Dermis microvascular lymphatic vessel endothelial cell (primary cell): Measurements from ENCODE around the gene LAMTOR4. TPM values are rescaled to one million over a fixed set of nuclear protein-coding genes. Genes with fewer than 3 reads are reported as not detected.
"Not testable (repeated sequence)": the region's sequence is repeated elsewhere in the genome, so short reads cannot be mapped to it uniquely, and the experiment has no call there.

Experiments
- DNase-seq, 2 donors: peaks; one replicate each; pipeline versions ENCODE4 v3.0.0 to v3.0.0-alpha.2; 2010; ENCODE audit warnings: low read depth in 2 of 2
- total RNA-seq: library from RNA; depleted of rRNA; stranded (reverse); fragments of >200 nt; gene quantifications from 2 replicates; pipeline ENCODE4 v1.2.1, GENCODE V29; 2014

LAMTOR4 gene
- total RNA-seq, 1 donor from 2014 or later, result 112 TPM

GRCh38 chr7:100170101-100170897, 21.6 kb downstream of the LAMTOR4 start:
- no peak for DNase-seq

DNA sequence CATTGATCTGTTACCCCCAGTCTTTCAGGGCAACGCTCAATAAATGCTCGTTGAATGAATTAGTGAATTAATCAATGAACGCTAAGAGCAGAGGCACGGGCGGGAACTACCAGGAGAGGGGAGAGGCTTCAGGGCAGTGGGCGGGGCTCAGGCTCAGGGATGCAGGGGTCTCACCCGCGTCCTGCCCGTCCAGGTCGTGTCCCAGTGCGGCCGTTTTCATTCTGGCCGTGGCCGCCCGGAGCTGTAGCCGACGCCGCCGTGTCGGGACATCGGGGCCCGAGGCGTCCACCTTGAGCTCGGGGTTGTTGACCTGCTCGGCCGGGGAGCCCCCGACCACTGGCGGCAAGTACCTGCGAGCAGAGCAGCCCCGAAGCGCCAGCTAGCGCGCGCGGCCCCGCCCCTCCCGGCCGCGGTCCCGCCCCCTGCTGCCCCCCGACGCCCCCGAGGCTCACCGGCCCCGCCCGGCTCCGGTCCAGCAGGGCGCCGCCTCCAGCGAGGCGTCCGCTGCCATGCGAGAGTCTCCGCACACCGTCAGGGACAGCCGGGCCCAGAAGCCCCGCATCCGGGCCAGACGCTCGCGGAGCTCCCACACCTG, 22.5 kb downstream of the LAMTOR4 start:
- no peak for DNase-seq

GRCh38 chr7:100171840-100172239, 23.1 kb downstream of the LAMTOR4 start:
- no peak for DNase-seq

DNA sequence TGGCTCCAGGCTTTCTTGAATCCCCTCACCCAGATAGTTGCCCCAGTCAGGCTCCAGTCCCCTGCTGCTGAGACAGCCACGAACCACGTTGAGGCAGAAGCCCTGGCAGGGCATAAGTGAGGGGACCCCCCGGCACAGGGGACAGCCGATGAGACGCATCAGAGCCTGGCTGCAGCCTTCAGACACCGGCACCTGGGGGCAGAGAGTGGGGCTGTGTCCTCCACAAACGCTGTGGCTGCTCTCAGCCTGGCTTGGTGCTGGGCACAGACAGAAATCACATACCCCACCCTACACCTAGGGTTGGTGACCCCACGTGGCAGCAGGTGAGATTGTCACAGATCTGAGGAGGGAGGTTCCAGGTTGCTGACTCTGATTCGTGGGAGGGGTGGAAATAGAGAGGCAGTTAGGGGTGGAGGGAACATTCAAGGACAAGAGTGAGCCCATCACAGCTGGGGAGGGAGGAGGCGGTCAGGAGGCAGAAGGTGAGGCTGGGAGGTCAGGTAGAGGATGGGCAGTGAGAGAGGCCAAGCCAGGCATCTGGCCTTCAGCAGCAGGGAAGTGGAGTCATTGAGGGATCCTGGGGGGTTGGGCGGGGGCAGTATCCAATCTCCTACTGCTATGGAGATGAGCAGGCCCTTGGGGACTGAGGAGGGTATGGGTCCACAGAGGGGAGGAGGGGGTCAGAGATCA, 25.2 kb downstream of the LAMTOR4 start:
- DNase-seq, result no peak

- no peak for DNase-seq
Observed at GRCh38 chr7:100174582-100174981, 25.9 kb downstream of the LAMTOR4 start.

- no peak for DNase-seq
Observed at GRCh38 chr7:100175296-100175935, 26.7 kb downstream of the LAMTOR4 start.

DNA sequence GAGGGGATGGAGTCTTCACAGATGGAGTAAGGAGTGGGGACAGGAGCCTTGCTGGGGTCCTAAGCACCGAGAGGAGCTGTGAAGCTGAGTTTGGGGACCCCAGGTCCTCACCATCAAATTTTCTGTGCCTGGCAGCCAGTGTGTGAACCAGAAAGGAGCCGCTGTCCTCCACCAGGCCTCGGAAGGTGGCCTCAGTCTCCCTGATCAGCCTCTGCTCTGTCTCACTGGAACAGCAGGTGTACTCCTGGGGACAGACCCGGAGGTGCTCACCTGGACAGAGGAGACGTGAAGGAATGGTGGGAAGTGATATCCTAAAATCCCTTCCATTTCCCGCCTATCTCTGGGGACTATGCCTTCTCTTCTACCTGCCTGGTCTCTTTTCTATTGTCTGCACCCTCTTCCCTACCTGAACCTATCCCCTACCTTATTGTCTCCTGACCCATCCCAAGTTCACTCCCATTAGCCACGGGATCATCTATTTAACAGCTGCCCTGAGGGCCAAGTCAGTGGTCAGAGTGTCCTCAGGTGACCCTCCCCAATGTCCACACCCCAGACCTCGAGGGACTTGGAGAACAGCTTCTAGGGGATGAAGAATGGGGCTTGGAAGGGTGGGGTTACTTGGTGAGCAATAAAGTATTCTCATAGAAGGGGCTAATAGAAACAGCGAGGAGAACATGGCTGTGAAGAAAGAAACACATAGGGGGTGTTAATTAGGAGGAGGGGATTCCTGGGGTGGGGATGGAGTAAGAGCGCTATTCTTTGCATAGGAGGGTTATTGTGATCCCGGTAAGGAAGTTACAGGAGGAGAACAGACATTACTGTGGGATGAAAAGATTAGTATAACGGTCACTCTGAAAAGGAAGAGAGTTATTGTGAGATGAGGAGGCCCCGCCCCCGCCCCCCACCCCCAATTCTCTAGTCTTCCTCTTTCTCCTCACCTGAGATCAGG, 27.7 kb downstream of the LAMTOR4 start:
- no peak for DNase-seq

DNA sequence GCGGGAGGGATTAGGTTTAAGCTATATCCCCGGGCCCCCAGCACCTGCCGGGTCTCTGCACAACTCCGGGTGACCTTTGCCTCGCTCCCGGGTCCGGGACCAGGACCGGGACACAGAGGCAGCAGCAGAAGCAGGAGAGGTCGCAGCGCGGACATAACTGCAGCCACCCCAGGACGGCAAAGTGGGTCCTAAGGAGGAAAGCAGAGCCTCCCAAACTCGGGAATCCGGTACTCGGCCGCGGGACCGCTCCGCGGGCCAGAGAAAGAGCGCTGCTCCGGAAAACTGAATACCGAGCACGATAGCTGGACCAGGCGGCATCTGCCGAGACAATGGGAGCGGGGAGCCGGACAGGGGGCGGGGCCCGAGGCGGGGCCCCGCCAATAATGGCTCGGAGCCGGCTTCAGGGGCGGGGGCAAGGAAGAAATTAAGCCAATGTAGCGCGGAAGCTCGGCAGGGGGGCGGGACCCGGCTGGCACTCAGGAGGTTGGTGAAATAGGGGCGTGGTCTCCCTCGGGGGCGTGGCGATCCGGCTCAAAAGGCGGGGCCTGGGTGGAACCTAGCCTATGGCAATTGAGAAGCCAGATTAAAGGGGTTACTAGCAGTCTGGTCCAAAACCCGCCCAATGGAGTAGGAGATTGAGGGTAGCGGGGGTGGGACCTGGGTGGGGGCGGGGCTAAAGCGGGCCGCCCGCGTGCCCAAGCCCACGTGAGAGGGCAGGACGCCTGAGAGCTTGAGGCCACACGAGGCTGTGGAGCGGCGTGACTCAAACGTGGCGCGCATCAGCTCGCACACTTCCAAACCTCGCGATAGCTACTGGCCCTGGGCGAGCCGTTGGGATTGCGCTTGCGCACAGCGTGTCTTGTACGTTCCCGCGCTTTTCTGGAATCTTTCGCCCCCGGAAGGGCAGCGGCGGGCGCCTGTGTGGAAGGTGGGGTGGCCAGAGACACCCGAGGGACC, 28.6 kb downstream of the LAMTOR4 start, which contains the start of the genes GPC2 and STAG3:
Gene GPC2, minus strand, starts transcription at position 337 of the 957 bp plus-strand sequence. Its CDS starts 182 bp downstream, at position 155.
Gene STAG3, plus strand, starts transcription at position 874 of the 957 bp plus-strand sequence. CDS start 2,639 bp downstream, outside the sequence.
- DNase-seq, result peak; percentile 87 to 97

GRCh38 chr7:100180084-100180483, 31.4 kb downstream of the LAMTOR4 start:
- DNase-seq, result not testable (repeated sequence)

GRCh38 chr7:100182616-100183015, 33.9 kb downstream of the LAMTOR4 start:
- DNase-seq, result not testable (repeated sequence)

GRCh38 chr7:100183090-100183489, 34.4 kb downstream of the LAMTOR4 start:
- DNase-seq, result not testable (repeated sequence)

DNA sequence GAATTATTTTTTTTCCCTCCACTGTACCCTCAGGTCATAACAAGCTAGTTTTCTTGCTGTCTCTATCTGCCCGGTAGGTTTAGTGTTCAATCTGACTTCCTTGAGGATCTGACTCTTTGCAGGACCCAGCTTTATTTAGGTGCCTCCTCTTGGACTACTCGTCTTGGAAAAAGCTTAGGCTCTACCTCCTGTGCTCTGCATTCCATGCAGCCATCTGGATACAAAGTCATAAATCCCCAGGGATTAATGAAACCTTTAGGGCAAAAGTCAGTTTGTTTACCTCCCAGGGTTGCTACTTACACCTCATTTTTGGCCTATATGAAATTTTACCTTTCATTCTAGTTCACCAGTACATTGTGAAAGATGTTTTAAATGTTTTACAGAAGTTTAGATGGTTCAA, 37.0 kb downstream of the LAMTOR4 start:
- DNase-seq, result no peak

GRCh38 chr7:100189061-100189460, 40.3 kb downstream of the LAMTOR4 start:
- DNase-seq, result no peak

GRCh38 chr7:100190048-100190711, 41.5 kb downstream of the LAMTOR4 start:
- peak; percentile 30 to 63 for DNase-seq

DNA sequence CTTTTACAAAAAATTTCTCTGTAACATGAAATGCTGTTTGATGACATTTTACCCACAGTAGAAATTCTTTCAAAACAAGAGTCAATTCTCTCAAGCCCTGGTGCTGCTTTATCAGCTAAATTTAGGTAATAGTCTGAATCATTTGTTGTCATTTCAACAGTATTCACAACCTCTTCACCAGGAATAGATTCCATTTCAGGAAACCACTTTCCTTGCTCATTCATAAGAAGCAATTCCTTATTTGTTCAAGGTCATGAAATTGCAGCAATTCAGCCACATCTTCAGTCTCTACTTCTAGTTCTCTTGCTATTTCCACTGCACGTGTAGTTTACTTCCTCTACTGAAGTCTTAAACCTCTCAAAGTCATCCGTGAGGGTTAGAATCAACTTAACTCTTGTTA, 43.1 kb downstream of the LAMTOR4 start:
- no peak for DNase-seq

GRCh38 chr7:100192281-100192862, 43.7 kb downstream of the LAMTOR4 start:
- DNase-seq, result not testable (repeated sequence)

DNA sequence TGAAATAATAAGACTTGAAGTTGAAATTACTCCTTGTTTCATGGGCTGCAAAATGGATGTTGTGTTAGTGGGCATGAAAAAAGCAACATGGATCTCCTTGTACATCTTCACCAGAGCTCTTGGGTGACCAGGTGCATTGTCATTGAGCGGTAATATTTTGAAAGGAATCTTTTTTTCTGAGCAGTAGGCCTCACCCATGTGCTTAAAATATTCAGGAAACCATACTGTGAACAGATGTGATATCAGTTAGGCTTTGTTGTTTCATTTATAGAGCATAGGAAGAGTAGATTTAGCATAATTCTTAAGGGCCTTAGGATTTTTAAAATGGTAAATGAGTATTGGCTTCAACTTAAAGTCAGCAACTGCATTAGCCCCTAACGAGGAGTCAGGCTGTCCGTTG, 44.3 kb downstream of the LAMTOR4 start:
- DNase-seq, result no peak

DNA sequence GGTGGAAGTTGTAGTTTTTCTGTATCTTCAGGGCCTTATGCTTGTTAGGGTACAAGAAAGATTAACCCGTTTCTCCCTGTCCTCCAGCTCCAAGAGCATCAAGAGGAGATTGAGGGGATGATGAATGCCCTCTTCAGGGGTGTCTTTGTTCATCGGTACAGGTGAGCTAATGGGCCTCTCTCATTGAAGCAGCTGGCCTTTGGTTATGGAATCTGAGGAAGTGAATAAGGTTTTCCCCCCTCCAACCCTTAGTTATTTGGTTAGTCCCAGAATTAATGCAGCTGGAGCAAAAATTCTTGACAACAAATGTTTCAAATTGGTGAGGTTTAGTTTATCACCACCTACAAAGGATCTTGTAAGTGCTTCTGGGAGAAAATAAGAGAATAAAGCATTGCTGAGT, 46.5 kb downstream of the LAMTOR4 start:
- DNase-seq, result no peak
